Sigmoid colon (tissue), 7 donors: Measurements from ENCODE around the gene MT1A. TPM values are rescaled to one million over a fixed set of nuclear protein-coding genes. Genes with fewer than 3 reads are reported as not detected.
"Not testable (repeated sequence)": the region's sequence is repeated elsewhere in the genome, so short reads cannot be mapped to it uniquely, and the experiment has no call there.

Source experiments
- DNase-seq: peaks from one replicate; pipeline ENCODE4 v3.0.0-alpha.2; 2019
- H3K27ac ChIP-seq, 4 donors: fragments of 200-600 bp; sonication (generic); one replicate each; pipeline ENCODE4 v1.5.1; 2016 to 2019; ENCODE audit warnings: mild to moderate bottlenecking in 1 of 4
- H3K27me3 ChIP-seq, 3 donors: fragments of 200-600 bp; sonication (generic); one replicate each; pipeline ENCODE4 v1.5.1; 2019; ENCODE audit warnings: mild to moderate bottlenecking in 1 of 3
- H3K36me3 ChIP-seq, 4 donors: fragments of 200-600 bp; sonication (generic); one replicate each; pipeline ENCODE4 v1.5.1; 2016 to 2019
- H3K4me1 ChIP-seq, 4 donors: fragments of 200-600 bp; sonication (generic); one replicate each; pipeline ENCODE4 v1.5.1; 2017 to 2019
- H3K4me3 ChIP-seq, 4 donors: fragments of 200-600 bp; sonication (generic); one replicate each; pipeline ENCODE4 v1.5.1; 2017 to 2019; ENCODE audit warnings: mild to moderate bottlenecking in 2 of 4, moderate library complexity in 1 of 4
- H3K9me3 ChIP-seq, 4 donors: fragments of 200-600 bp in 3 of 4; sonication (generic) in 3 of 4; one replicate each; pipeline versions ENCODE4 v1.5.1 to v1.6.1; 2013 to 2019
- EP300 ChIP-seq, 4 donors: sonication (generic); formaldehyde crosslinking; IDR thresholded peaks; one replicate each; pipeline ENCODE4 v1.6.1; 2017; ENCODE audit warnings: antibody characterized with exemption in 4 of 4
- POLR2A ChIP-seq, 2 donors: fragments of 450-650 bp; IDR thresholded peaks; one replicate each; pipeline ENCODE4 v1.6.1; 2016; ENCODE audit warnings: antibody characterized with exemption in 2 of 2, mild to moderate bottlenecking in 2 of 2, moderate library complexity in 2 of 2
- POLR2AphosphoS5 ChIP-seq, 4 donors: sonication (generic); formaldehyde crosslinking; IDR thresholded peaks; one replicate each; pipeline ENCODE4 v1.6.1; 2017; ENCODE audit warnings: antibody characterized with exemption in 4 of 4
- WGBS, 2 donors: extraction: QIAGEN DNeasy Blood & Tissue Kit; methylation state at CpG; one replicate each; pipeline ENCODE4 v1.1.7; 2013; 5-methylcytosine and 5-hydroxymethylcytosine counted together
- intact Hi-C: fragments of 100-400 bp; cut with DNase I; formaldehyde crosslinking; loops from one replicate; pipeline ENCODE4 v1.15.1; 2023
- polyA plus RNA-seq, 3 donors: library from polyadenylated mRNA; stranded (reverse); fragments of 200-250 nt; gene quantifications; one replicate each; pipeline ENCODE4 v1.2.3, GENCODE V29; 2013
- total RNA-seq, 4 donors: library from RNA; depleted of rRNA; stranded (reverse); fragments of >200 nt; gene quantifications; one replicate each; pipeline ENCODE4 v1.1.0, GENCODE V29; 2016
- TF ChIP-seq, protein P1 (sequence below), 4 experiments: fragments of 450-650 bp in 3 of 4; fragments of 200-600 bp in 1 of 4; IDR thresholded peaks; one replicate each; pipeline ENCODE4 v1.5.1; 2016 to 2019; ENCODE audit warnings: antibody characterized with exemption in 4 of 4, mild to moderate bottlenecking in 3 of 4, moderate library complexity in 2 of 4
- donor health status: healthy with polysubstance abuse.
- donor health status: Bipolar disorder and iron deficiency.
- donor health status: healthy.

Gene MT1A
- total and polyA plus RNA-seq, 7 donors = 13.9 to 63.4 (median 30.3) TPM; not detected in 2

- 1% methylated on average over 46 of the region's 46 CpGs for WGBS, 2 donors
- Histone ChIP-seq H3K4me3 (peak within 1 kb of the TSS; percentile 34 to 50 (median 40)), H3K27ac (peak within 1 kb of the TSS in 2 of 4 donors; percentile 45 to 49), H3K36me3 (no peaks in the 10 kb centered on the region), H3K9me3 (no peaks in the 10 kb centered on the region), H3K4me1 (peaks cover 0 to 19% (median 11%) of the 10 kb centered on the region in 4 donors), H3K27me3 (peaks cover under 1 to 61% (median 23%) of the 10 kb centered on the region in 3 donors)
- intact Hi-C loops = no loop called here
- peak; percentile 85 for DNase-seq
- TF ChIP-seq POLR2A (IDR thresholded peaks at IDR 0.05) (peak in 1 of 2 donors; percentile 50), POLR2AphosphoS5 (IDR thresholded peaks at IDR 0.05) (peak in 2 of 4 donors; percentile 20 to 35)
- TF ChIP-seq, protein P1, sequence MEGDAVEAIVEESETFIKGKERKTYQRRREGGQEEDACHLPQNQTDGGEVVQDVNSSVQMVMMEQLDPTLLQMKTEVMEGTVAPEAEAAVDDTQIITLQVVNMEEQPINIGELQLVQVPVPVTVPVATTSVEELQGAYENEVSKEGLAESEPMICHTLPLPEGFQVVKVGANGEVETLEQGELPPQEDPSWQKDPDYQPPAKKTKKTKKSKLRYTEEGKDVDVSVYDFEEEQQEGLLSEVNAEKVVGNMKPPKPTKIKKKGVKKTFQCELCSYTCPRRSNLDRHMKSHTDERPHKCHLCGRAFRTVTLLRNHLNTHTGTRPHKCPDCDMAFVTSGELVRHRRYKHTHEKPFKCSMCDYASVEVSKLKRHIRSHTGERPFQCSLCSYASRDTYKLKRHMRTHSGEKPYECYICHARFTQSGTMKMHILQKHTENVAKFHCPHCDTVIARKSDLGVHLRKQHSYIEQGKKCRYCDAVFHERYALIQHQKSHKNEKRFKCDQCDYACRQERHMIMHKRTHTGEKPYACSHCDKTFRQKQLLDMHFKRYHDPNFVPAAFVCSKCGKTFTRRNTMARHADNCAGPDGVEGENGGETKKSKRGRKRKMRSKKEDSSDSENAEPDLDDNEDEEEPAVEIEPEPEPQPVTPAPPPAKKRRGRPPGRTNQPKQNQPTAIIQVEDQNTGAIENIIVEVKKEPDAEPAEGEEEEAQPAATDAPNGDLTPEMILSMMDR (IDR thresholded peaks at IDR 0.05) = no peak
These were observed 19.3 kb downstream of the MT1A start, which contains the start of gene MT1F for GRCh38 chr16:56657555-56658326. TSS of gene MT1F (plus strand) at chr16:56657959. CDS start at chr16:56658059, 100 bp downstream.

GRCh38 chr16:56658327-56658875 is 19.9 kb downstream of the MT1A start:
- TF ChIP-seq POLR2A (IDR thresholded peaks at IDR 0.05) (no peak), EP300 (IDR thresholded peaks at IDR 0.05) (no peak), POLR2AphosphoS5 (IDR thresholded peaks at IDR 0.05) (no peak)
- TF ChIP-seq, protein P1 (IDR thresholded peaks at IDR 0.05) = no peak
- Histone ChIP-seq H3K4me3 (peak overlapping the region in 2 of 4 donors; percentile 44 to 50), H3K27me3 (peaks cover 5 to 68% (median 30%) of the 10 kb centered on the region in 3 donors), H3K27ac (peak overlapping the region in 1 of 4 donors; percentile 49), H3K9me3 (no peaks in the 10 kb centered on the region), H3K4me1 (peaks cover 0 to 24% (median 16%) of the 10 kb centered on the region in 4 donors), H3K36me3 (no peaks in the 10 kb centered on the region)
- intact Hi-C loops = no loop called here
- WGBS, 2 donors = 16 to 29% methylated on average over 10 of the region's 10 CpGs
- no peak for DNase-seq

GRCh38 chr16:56662357-56663354 is 24.2 kb downstream of the MT1A start:
- Histone ChIP-seq H3K9me3 (no peaks in the 10 kb centered on the region), H3K27ac (no peak overlapping the region), H3K27me3 (peaks cover 14 to 99% (median 62%) of the 10 kb centered on the region in 3 donors), H3K4me3 (no peak overlapping the region), H3K4me1 (peaks cover 0 to 20% (median 13%) of the 10 kb centered on the region in 4 donors), H3K36me3 (no peaks in the 10 kb centered on the region)
- no peak for DNase-seq
- intact Hi-C loops = no loop called here
- WGBS, 2 donors = 20 to 43% methylated on average over 48 of the region's 48 CpGs
- TF ChIP-seq EP300 (IDR thresholded peaks at IDR 0.05) (no peak), POLR2A (IDR thresholded peaks at IDR 0.05) (no peak), POLR2AphosphoS5 (IDR thresholded peaks at IDR 0.05) (no peak)
- TF ChIP-seq, protein P1 (IDR thresholded peaks at IDR 0.05) = no peak

GRCh38 chr16:56664506-56664905 is 26.0 kb downstream of the MT1A start:
- H3K4me3 ChIP-seq = no peak overlapping the region
- no peak overlapping the region for H3K27ac ChIP-seq
- H3K36me3 ChIP-seq = no peaks in the 10 kb centered on the region
- no peak for TF ChIP-seq POLR2A (IDR thresholded peaks at IDR 0.05)
- no peak for TF ChIP-seq EP300 (IDR thresholded peaks at IDR 0.05)
- no peak for TF ChIP-seq POLR2AphosphoS5 (IDR thresholded peaks at IDR 0.05)
- TF ChIP-seq, protein P1 (IDR thresholded peaks at IDR 0.05) = no peak
- intact Hi-C loops = no loop called here
- no peaks in the 10 kb centered on the region for H3K9me3 ChIP-seq
- peaks cover 14 to 99% (median 69%) of the 10 kb centered on the region in 3 donors for H3K27me3 ChIP-seq
- no peak for DNase-seq
- WGBS, 2 donors = 95 to 96% methylated on average over 1 of the region's 1 CpG
- H3K4me1 ChIP-seq = peaks cover 0 to 19% (median 17%) of the 10 kb centered on the region in 4 donors

DNA sequence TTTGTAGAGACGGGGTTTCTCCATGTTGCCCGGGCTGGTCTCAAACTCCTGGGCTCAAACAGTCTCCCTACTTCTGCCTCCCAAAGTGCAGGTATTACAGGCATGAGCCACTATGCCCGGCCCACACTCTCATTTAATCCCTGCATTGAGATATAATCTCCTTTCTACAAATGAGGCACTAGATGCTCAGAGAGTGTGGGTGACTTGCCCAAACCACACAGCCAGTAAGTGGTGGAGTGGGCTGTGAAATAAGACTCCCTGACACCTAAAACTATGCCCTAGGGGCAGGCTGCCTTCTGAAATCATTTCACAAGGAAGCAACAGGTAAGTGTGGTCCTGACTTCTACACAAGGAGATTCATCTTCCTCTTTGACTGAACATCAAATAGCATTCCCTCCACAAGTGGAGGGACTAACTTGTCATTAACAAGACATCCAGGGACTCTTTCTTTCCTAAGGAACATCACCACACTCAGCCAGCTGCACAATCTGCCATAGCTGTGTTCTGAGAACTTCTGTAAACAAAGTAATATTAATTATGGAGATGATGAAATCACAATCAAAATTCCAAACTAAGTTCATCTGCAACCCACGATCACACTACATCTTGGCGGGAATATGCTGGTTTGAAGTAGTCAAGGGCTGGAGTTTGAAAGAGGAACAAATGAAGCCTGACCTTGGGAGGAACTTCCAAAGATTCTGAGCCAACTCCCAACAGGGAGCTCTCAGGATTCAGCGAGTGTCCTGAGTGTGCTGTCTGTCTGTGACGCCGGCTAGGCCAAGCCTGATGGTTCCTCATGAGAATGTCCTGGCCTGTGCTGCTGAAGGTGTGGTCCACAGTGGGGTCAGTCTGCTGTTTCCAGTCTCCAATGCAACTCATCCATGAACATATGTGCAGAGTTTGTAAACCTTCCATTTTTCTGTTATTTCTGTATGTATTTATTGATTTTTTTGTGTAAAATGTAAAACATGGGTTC is 27.1 kb downstream of the MT1A start:
- WGBS, 2 donors = 77 to 79% methylated on average over 8 of the region's 8 CpGs
- H3K36me3 ChIP-seq, H3K27ac ChIP-seq, H3K9me3 ChIP-seq, intact Hi-C loops, H3K4me3 ChIP-seq, DNase-seq: not testable (repeated sequence)
- Histone ChIP-seq H3K4me1 (peaks cover 0 to 24% (median 18%) of the 10 kb centered on the region in 4 donors), H3K27me3 (peaks cover 14 to 99% (median 73%) of the 10 kb centered on the region in 3 donors)
